Kidney epithelial cell (primary cell): ENCODE measurements around the gene APOB. TPM values are rescaled to one million over a fixed set of nuclear protein-coding genes. Genes with fewer than 3 reads are reported as not detected.
"Not testable (repeated sequence)": the region's sequence is repeated elsewhere in the genome, so short reads cannot be mapped to it uniquely, and the experiment has no call there.

Experiments
- DNase-seq: peaks from one replicate; pipeline ENCODE4 v3.0.0-alpha.2; 2010; ENCODE audit warnings: low read depth
- H3K27me3 ChIP-seq: 2 replicates; pipeline ENCODE4 v1.6.0; 2011; ENCODE audit warnings: low read length; ENCODE audit not compliant: control insufficient read depth, insufficient read depth
- H3K36me3 ChIP-seq: 2 replicates; pipeline ENCODE4 v1.5.1; 2011; ENCODE audit warnings: low read length; ENCODE audit not compliant: control insufficient read depth, insufficient read depth
- H3K4me3 ChIP-seq: 2 replicates; pipeline ENCODE4 v1.5.1; 2011; ENCODE audit warnings: low read depth, mild to moderate bottlenecking, control low read depth, low read length
- CTCF ChIP-seq: IDR thresholded peaks from 2 replicates; pipeline ENCODE4 v1.5.1; 2011; ENCODE audit warnings: mild to moderate bottlenecking, moderate library complexity, low read length, control low read depth, inconsistent platforms; ENCODE audit not compliant: insufficient read depth, poor library complexity, severe bottlenecking
- total RNA-seq: library from RNA; depleted of rRNA; stranded (reverse); fragments of >200 nt; gene quantifications from 2 replicates; pipeline ENCODE4 v1.2.3, GENCODE V29; 2015

Gene APOB
- total RNA-seq, 1 donor from 2014 or later = not detected

- Histone ChIP-seq H3K36me3 (no peaks in the 10 kb centered on the region), H3K27me3 (no peaks in the 10 kb centered on the region), H3K4me3 (no peak overlapping the region)
- no peak for DNase-seq
- TF ChIP-seq CTCF = no peak
These were observed 11.3 kb downstream of the APOB start for GRCh38 chr2:21032338-21033236.

- no peaks in the 10 kb centered on the region for H3K27me3 ChIP-seq
- no peak for TF ChIP-seq CTCF
- no peak for DNase-seq
- H3K4me3 ChIP-seq = no peak overlapping the region
- no peaks in the 10 kb centered on the region for H3K36me3 ChIP-seq
These were observed 12.6 kb downstream of the APOB start for GRCh38 chr2:21030983-21031968.

GRCh38 chr2:21029519-21029918 lies 14.4 kb downstream of the APOB start:
- H3K27me3 ChIP-seq = no peaks in the 10 kb centered on the region
- no peaks in the 10 kb centered on the region for H3K36me3 ChIP-seq
- no peak for TF ChIP-seq CTCF
- no peak for DNase-seq
- no peak overlapping the region for H3K4me3 ChIP-seq

GRCh38 chr2:21028951-21029350 lies 14.9 kb downstream of the APOB start:
- not testable (repeated sequence) for DNase-seq, H3K4me3 ChIP-seq, H3K27me3 ChIP-seq, H3K36me3 ChIP-seq

GRCh38 chr2:21028021-21028947 lies 15.6 kb downstream of the APOB start:
- no peak for TF ChIP-seq CTCF
- H3K27me3 ChIP-seq = no peaks in the 10 kb centered on the region
- no peak overlapping the region for H3K4me3 ChIP-seq
- no peaks in the 10 kb centered on the region for H3K36me3 ChIP-seq
- no peak for DNase-seq
